ENCODE results near the gene PRDM2. TPM values are rescaled to one million over a fixed set of nuclear protein-coding genes. Genes with fewer than 3 reads are reported as not detected.
"Not testable (repeated sequence)": the region's sequence is repeated elsewhere in the genome, so short reads cannot be mapped to it uniquely, and the experiment has no call there.

PRDM2 gene
- polyA plus RNA-seq, 1 donor: 38.9 TPM

DNA sequence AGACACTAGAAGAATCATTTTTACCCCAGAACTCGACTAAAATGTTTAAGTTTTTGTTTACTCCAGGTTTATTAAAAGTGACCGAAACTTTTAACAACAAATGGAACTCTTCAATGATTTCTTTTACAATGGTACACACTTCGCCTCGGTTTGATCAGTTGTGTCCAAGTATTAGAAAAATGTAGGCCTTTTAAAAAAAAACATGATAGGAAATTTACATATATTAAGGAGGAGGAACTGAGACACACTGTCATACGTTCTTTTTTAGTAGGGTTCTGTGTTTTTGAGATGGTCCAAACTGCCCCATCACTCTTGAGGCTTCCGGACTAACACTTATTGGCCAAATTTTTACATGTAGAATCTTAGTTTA lies 1.3 kb downstream of the PRDM2 start:
- no peak for DNase-seq

DNA sequence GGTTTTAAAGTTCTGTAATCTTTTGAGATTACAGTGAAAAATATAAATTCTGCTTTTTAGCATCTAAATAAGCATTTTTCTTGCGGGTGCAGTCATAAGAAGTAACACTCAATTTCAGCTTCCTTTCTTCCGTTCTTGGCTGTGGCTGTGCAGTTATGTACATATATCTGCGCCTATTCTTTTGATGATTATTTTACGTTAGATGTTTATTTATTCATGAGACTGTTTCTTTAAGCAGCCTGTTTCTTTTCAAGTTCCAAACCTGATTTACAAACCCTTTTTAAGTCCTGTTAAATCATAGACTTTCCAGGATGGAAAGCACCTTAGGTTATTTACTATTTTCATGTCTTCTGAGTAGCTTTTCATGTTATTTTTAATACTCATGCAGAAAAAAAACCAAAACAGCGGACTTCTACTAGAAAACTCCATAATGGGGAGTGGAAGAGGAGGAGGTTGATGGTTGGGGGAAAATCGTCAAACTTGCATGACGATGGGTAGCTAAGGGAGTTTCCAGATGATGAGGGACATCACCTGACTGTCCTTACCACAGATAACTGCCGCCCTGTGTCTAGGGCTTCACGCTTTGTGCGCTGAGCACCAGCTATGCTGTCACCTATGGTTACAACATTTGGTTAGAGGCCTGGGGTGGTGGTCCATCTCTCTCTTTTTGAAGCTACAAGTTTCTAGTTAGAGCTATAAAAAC lies 2.6 kb downstream of the PRDM2 start:
- no peak for DNase-seq

DNA sequence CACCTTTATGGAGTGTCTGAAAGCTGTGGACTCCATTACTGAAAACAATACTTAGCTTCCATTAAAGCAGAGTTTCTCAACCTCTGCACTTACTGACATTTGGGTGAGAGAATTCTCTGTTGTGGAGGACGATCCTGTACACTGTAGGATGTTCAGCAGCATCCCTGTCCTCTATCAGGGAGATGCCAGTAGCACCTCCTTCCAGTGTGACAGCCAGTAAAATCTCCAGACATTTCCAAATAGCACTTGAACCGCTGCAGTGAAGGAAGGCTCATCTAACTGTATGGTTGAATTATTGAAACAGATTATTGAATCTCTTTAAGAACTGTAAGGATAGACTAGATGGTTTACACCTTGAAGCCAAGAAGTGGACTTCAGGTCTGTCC lies 3.1 kb downstream of the PRDM2 start:
- DNase-seq: no peak

- DNase-seq: no peak
Observed at GRCh38 chr1:13703558-13704490, 3.8 kb downstream of the PRDM2 start.

DNA sequence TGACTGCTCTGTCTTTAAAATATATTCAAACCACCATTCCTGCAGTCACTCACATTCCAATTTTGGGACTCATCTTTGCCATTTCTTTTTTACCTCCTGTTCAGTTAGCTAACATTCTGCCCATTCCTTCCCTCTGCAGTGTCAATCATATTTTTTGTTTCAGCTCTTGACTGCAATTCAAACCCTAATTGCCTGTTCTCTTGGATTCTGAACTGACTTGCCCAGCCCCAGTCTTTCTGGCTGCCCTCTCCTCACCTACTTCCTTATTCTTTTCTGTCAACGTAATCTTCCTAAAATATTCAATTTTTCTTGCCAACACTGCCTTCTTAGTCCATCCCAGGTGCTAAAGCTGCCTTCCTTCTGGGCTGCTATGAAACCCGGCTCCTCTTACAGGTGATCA lies 6.1 kb downstream of the PRDM2 start:
- DNase-seq: no peak

GRCh38 chr1:13707164-13707563 lies 7.2 kb downstream of the PRDM2 start:
- DNase-seq: peak; percentile 52

DNA sequence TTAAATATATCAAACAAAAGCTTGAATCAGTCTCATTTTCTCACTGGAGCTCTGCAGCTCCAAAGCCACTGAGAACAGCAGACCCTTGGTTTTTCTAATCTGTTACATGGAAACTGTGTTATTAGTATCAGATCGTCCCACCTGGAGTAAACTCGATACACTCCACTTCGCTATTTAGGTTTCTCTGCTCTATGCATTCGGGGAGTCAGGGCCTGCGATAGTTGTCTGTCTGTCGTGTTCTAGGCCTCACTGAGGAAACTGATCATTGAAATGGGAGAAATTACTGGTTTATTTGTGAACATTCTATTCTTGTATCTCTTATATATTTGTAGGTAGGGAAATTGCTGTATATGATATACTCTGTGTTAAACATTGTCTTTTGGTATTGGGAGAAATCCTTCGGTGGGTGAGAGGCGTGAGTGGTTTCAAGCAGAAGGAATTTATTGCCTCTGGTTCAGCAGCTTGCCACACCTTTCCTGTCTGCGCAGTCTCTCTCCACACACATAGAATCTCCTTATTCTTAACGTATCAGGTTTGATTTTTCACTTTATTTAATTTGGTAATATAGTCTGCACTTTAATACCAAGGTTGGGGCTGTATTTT lies 8.5 kb downstream of the PRDM2 start:
- DNase-seq: no peak

DNA sequence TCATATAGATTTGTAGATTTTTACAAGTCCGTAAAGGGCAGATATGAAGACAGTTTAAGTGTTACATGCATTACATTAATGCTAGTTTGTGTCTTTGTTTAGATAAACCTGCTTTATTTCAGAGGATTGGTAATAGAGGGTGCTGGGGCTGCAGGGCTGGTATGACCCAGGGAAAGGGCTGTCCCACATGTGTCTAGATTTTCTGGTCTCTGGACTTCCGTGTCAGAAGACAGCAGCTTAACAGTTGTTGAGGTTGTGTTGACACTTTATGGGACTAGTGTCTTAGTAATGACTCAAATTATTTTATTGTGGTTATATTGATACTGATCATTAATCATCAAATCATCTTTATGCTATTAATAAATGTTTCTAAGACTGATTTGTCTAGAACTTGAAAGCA lies 10.1 kb downstream of the PRDM2 start:
- DNase-seq: no peak

- no peak for DNase-seq
Observed at GRCh38 chr1:13714851-13715250, 14.9 kb downstream of the PRDM2 start.

DNA sequence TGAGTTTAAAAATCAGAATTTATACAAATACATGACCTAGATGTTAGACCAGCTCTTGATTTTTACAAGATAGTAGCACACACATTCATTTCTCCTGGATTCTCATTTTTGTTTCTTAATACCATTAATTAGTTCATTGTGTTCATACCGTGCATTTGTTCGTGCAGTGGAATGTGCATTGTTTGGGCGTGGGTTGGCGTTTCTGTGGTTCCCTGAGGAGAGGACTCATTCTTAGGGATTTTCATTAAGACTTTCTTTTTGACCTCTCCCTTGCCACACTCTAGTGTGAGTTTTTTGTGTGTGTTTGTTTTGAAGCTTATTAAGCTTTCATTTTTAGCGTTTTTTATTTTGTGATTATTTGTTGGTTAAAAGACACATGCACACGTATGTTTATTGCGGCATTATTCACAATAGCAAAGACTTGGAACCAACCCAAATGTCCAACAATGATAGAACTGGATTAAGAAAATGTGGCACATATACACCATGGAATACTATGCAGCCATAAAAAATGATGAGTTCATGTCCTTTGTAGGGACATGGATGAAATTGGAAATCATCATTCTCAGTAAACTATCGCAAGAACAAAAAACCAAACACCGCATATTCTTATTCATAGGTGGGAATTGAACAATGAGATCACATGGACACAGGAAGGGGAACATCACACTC lies 15.8 kb downstream of the PRDM2 start:
- not testable (repeated sequence) for DNase-seq

DNA sequence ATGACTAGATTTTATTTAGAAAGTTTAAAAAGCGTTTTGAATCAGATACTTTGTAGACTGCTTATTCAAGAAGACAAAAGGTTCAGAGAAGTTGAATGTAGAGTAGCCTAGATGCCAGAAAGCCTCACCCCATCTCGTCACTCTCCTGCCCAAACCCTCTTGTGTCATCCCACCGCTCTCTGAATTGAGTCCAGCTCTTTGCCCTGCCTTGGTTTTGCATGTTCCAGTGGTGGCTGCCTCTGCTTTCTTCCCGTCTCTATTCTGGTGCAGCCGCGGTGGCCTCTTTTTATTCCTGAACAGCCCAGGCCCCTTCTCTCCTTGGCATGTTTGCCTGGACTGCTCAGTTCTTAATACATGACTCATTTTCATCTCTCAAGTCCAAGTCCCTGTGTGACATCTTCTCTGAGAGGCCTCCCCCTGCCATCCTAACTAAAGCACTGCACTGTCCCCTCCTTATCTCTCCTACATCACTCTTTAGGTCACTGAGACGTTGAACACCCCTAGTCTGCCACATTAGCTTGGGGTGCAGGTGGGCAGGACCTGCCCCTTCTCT lies 22.9 kb downstream of the PRDM2 start:
- DNase-seq: no peak

DNA sequence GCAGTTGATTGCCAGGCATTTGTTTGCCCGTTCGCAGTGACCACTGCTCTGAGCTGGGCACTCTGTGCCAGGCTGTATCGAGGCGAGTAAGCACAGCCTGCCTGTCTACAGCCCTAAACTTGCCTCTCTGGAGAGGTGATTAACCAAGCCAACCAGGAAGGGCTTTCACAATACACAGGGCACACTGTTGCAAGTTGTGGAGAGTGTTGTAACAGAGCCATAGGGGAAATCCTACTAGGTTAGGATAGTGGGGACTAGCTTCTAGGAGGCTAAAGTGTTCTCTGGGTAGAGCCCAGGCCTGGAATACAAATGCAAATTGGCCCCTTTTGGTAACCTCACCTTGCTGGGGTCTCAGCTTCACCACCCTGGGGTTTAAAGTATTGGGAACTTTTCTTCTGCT lies 23.8 kb downstream of the PRDM2 start:
- no peak for DNase-seq

DNA sequence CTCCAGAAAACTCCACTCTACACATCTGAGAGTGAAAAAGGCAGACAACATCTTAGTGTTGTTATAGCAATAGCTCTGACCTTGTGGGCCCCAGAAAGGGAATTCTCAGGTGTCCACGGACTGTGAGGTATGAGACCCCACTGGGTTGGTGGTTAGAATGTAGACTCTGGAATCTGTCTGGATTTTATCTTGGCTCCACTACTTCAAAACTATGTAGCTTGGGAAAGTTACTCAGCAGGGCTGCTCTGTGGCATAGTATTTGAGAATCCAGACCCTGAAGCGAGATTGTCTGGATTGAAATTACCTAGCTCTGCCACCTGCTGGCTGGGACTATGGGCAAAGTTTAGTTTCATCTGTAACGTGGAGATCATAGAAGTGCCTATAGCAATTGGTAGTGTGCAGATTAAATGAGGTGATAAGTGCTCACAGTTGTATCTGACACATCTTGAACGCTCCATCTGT lies 25.8 kb downstream of the PRDM2 start:
- DNase-seq: no peak

DNA sequence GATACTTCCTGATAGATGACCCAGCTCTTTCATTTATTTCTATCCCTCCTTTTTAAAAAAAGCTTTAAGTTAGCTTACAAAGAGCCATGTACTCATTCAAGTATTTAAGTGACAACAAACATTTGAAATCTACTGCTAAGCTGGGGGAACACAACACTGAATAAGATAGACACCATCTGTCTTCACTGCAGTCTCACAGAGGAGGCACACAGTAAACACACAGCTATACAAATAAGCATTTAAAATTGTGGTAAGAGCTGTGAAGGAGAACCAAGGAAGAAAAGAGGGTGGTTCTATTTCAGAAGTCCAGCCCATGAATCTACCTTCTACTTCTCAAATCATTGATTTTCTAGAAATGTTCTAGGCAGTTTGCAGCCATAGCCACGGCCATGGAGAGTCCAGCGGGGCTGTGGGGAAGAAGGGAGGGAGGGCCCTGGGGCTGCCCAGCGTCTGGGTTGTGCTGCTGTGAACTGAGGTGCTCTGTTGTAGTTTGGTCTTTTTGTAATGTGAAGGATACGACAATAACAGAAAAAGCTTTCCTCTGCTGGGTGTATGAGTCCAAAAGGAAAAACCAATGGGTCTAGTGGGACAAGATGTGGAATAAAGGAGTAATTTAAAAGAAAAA lies 28.2 kb downstream of the PRDM2 start:
- no peak for DNase-seq

GRCh38 chr1:13730291-13730690 lies 30.3 kb downstream of the PRDM2 start:
- no peak for DNase-seq

GRCh38 chr1:13730751-13731482 lies 30.9 kb downstream of the PRDM2 start:
- no peak for DNase-seq

GRCh38 chr1:13731897-13732296 lies 31.9 kb downstream of the PRDM2 start:
- no peak for DNase-seq

DNA sequence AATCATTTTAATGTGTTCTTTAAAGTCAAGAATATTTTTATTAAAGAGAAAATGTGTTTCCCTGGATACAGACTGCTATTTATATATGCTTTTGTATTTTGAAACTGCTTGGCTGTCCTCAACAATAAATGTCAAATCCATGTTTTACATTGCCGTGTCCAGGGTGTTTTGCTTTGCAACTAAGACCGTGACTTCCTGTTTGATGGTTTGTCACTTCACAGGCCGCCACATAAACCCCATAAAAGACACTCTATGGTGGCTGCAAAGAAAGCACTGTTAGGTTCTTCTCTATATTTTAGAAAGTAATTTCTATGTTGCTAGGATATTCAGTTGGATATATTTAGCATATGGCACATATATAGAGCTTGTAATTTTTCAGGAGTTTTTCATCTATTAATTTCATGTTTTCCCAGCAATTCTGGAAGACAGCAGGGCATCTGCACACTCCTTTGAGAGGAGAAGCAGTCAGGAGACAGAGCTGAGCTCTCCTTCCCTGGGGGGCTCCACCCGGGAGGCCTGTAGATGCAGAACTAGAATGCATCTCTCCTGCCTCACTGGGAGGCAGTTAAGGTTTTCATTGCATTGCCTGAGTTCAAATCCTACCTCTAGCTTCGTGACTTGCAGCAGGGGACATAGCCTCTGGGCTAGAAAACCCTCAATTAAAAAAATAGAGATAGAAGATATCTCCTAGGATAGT lies 33.1 kb downstream of the PRDM2 start:
- DNase-seq: no peak

DNA sequence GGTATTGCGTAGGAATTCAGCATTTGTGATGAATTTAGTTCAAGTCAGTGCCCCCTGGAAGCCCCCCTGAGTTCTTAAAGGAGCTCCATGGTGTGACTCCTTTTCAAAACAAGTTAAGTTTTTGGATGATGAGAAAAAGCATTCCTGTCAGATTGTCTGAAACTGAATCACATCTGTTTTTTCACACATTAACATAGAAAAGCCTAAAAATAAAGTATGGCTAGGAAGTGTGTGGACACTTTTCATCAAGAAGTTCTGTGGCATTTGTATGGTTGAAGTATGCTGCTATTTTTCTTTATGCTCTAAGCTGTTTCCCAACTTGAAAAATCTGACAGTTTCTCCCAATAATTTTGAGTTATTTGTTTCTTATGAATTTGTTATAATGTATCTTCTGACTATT lies 33.7 kb downstream of the PRDM2 start:
- DNase-seq: no peak

GRCh38 chr1:13735168-13735930 lies 35.4 kb downstream of the PRDM2 start:
- no peak for DNase-seq

Data from hindlimb muscle (tissue), 1 donor.